Tibial artery (tissue), 4 donors: Measurements from ENCODE around the gene KBTBD2.

Experiments used
- DNase-seq, 2 donors: peaks; one replicate each; pipeline ENCODE4 v3.0.0-alpha.2; 2019
- H3K27ac ChIP-seq, 2 donors: fragments of 200-600 bp; sonication (generic) in 1 of 2; 1 replicate in 1 of 2; 2 replicates in 1 of 2; pipeline ENCODE4 v1.5.1; 2018 to 2019; ENCODE audit warnings: mild to moderate bottlenecking in 1 of 2
- H3K27me3 ChIP-seq, 2 donors: fragments of 200-600 bp; sonication (generic) in 1 of 2; one replicate each; pipeline versions ENCODE4 v1.5.1 to v1.6.0; 2016 to 2019
- H3K36me3 ChIP-seq, 3 donors: fragments of 200-600 bp; sonication (generic) in 2 of 3; one replicate each; pipeline ENCODE4 v1.5.1; 2016 to 2019; ENCODE audit warnings: mild to moderate bottlenecking in 2 of 3
- H3K4me1 ChIP-seq, 4 donors: fragments of 200-600 bp; sonication (generic) in 2 of 4; 1 replicate in 3 of 4; 2 replicates in 1 of 4; pipeline ENCODE4 v1.5.1; 2016 to 2019
- H3K4me3 ChIP-seq, 2 donors: fragments of 200-600 bp; sonication (generic) in 1 of 2; 1 replicate in 1 of 2; 2 replicates in 1 of 2; pipeline ENCODE4 v1.5.1; 2018 to 2019; ENCODE audit warnings: mild to moderate bottlenecking in 2 of 2
- H3K9me3 ChIP-seq, 3 donors: fragments of 200-600 bp; sonication (generic) in 1 of 3; one replicate each; pipeline ENCODE4 v1.5.1; 2016 to 2019
- intact Hi-C: fragments of 100-400 bp; cut with DNase I; formaldehyde crosslinking; loops from one replicate; pipeline ENCODE4 v1.15.0; 2023; ENCODE audit warnings: low total_unique reads
- TF ChIP-seq, protein P1 (sequence below), 2 experiments: fragments of 200-600 bp in 1 of 2; fragments of 450-650 bp in 1 of 2; IDR thresholded peaks; one replicate each; pipeline ENCODE4 v1.5.1; 2017 to 2019; ENCODE audit warnings: antibody characterized with exemption in 2 of 2, mild to moderate bottlenecking in 1 of 2, moderate library complexity in 1 of 2

The KBTBD2 gene

GRCh38 chr7:32891043-32891799 is at the start of gene KBTBD2:
Gene KBTBD2 (minus strand): TSS chr7:32891760. CDS start chr7:32879604, 12,156 bp downstream.
- Histone ChIP-seq H3K4me3 (peak within 1 kb of the TSS; percentile 97 to 99), H3K9me3 (no peaks in the 10 kb centered on the region), H3K4me1 (peaks cover 0 to 43% (median 21%) of the 10 kb centered on the region in 4 donors), H3K36me3 (no peaks in the 10 kb centered on the region), H3K27ac (peak within 1 kb of the TSS; percentile 100), H3K27me3 (no peaks in the 10 kb centered on the region)
- intact Hi-C loops = loop anchor here (5.0 to 10.0 kb wide), 3 partner anchors 46 to 399 kb away; partner anchors contain the start of gene LSM5
- TF ChIP-seq, protein P1, sequence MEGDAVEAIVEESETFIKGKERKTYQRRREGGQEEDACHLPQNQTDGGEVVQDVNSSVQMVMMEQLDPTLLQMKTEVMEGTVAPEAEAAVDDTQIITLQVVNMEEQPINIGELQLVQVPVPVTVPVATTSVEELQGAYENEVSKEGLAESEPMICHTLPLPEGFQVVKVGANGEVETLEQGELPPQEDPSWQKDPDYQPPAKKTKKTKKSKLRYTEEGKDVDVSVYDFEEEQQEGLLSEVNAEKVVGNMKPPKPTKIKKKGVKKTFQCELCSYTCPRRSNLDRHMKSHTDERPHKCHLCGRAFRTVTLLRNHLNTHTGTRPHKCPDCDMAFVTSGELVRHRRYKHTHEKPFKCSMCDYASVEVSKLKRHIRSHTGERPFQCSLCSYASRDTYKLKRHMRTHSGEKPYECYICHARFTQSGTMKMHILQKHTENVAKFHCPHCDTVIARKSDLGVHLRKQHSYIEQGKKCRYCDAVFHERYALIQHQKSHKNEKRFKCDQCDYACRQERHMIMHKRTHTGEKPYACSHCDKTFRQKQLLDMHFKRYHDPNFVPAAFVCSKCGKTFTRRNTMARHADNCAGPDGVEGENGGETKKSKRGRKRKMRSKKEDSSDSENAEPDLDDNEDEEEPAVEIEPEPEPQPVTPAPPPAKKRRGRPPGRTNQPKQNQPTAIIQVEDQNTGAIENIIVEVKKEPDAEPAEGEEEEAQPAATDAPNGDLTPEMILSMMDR (IDR thresholded peaks at IDR 0.05) = no peak
- peak; percentile 78 to 91 for DNase-seq

- Histone ChIP-seq H3K36me3 (no peaks in the 10 kb centered on the region), H3K4me3 (peak overlapping the region; percentile 69 to 87), H3K4me1 (peaks cover 0 to 46% (median 26%) of the 10 kb centered on the region in 4 donors), H3K27ac (peak overlapping the region; percentile 90 to 92), H3K9me3 (no peaks in the 10 kb centered on the region), H3K27me3 (no peaks in the 10 kb centered on the region)
- DNase-seq = no peak
- TF ChIP-seq, protein P1 (IDR thresholded peaks at IDR 0.05) = no peak
- intact Hi-C loops = loop anchor here (5.0 kb wide), 2 partner anchors 49 to 94 kb away; partner anchors contain the start of gene KBTBD2
Observed at GRCh38 chr7:32941181-32941580, 49.6 kb upstream of the KBTBD2 start.

- Histone ChIP-seq H3K27ac (peak overlapping the region; percentile 40 to 44), H3K27me3 (no peaks in the 10 kb centered on the region), H3K36me3 (peaks cover 0 to 11% (median 6%) of the 10 kb centered on the region in 3 donors), H3K4me3 (no peak overlapping the region), H3K4me1 (peaks cover 0 to 59% (median 31%) of the 10 kb centered on the region in 4 donors), H3K9me3 (no peaks in the 10 kb centered on the region)
- DNase-seq = peak in 1 of 2 donors; percentile 54
- intact Hi-C loops = no loop called here
- TF ChIP-seq, protein P1 (IDR thresholded peaks at IDR 0.05) = no peak
Observed at GRCh38 chr7:32937344-32938174, 46.0 kb upstream of the KBTBD2 start.

GRCh38 chr7:32936689-32937088 is 45.1 kb upstream of the KBTBD2 start:
- peak overlapping the region; percentile 40 to 44 for H3K27ac ChIP-seq
- no peak overlapping the region for H3K4me3 ChIP-seq
- TF ChIP-seq, protein P1 (IDR thresholded peaks at IDR 0.05) = no peak
- H3K9me3 ChIP-seq = no peaks in the 10 kb centered on the region
- H3K36me3 ChIP-seq = peaks cover under 1 to 19% (median 13%) of the 10 kb centered on the region in 3 donors
- peaks cover 0 to 59% (median 31%) of the 10 kb centered on the region in 4 donors for H3K4me1 ChIP-seq
- H3K27me3 ChIP-seq = no peaks in the 10 kb centered on the region
- no peak for DNase-seq
- intact Hi-C loops = no loop called here

GRCh38 chr7:32935558-32935957 is 44.0 kb upstream of the KBTBD2 start:
- Histone ChIP-seq H3K27me3 (no peaks in the 10 kb centered on the region), H3K36me3 (peaks cover 9 to 30% (median 24%) of the 10 kb centered on the region in 3 donors), H3K4me3 (no peak overlapping the region), H3K27ac (no peak overlapping the region), H3K4me1 (peaks cover 0 to 51% (median 29%) of the 10 kb centered on the region in 4 donors), H3K9me3 (no peaks in the 10 kb centered on the region)
- TF ChIP-seq, protein P1 (IDR thresholded peaks at IDR 0.05) = no peak
- intact Hi-C loops = no loop called here
- DNase-seq = no peak
